ENCODE data around the gene PRKAG1.

The PRKAG1 gene

GRCh38 chr12:48954841-48955501 is 63.6 kb downstream of the PRKAG1 start:
- H3K9me3 Mint-ChIP-seq, result no peaks in the 10 kb centered on the region
- H3K4me3 Mint-ChIP-seq, result peak overlapping the region; percentile 92
- H3K27me3 Mint-ChIP-seq (ENCODE audit: low read depth), result peaks cover 7% of the 10 kb centered on the region
- DNase-seq (ENCODE audit: low spot score), result no peak
- H3K36me3 Mint-ChIP-seq (ENCODE audit: low read depth), result peaks cover 23% of the 10 kb centered on the region
- no peak overlapping the region for H3K27ac Mint-ChIP-seq
- H3K4me1 Mint-ChIP-seq (ENCODE audit: low read depth), result peaks cover 28% of the 10 kb centered on the region

- no peak for DNase-seq (ENCODE audit: low spot score)
- H3K27ac Mint-ChIP-seq, result no peak overlapping the region
- H3K9me3 Mint-ChIP-seq, result no peaks in the 10 kb centered on the region
- H3K4me1 Mint-ChIP-seq (ENCODE audit: low read depth), result peaks cover 28% of the 10 kb centered on the region
- H3K27me3 Mint-ChIP-seq (ENCODE audit: low read depth), result peaks cover 3% of the 10 kb centered on the region
- peaks cover 23% of the 10 kb centered on the region for H3K36me3 Mint-ChIP-seq (ENCODE audit: low read depth)
- H3K4me3 Mint-ChIP-seq, result no peak overlapping the region
Measured at GRCh38 chr12:48954061-48954460, 64.5 kb downstream of the PRKAG1 start.

DNA sequence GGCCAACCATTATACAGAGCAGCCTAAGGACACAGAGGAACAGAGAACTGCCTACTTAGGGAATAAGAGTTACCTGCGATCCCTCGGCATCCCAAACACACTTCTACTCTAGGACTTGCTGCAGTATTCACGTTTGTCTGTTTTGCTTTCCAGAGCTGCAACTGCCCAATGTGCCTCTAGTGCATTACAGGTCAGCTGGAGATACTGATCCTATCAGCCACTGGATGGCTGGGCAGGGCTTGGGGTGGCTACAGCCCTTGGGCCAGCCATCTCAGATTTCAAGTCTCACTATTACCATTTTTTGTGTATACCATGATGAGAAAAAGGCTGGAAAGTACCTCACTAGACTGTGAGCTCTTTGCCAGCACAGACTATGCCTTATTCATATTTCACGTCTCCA is 65.9 kb downstream of the PRKAG1 start:
- Mint-ChIP-seq H3K4me1 (ENCODE audit: low read depth) (peaks cover 28% of the 10 kb centered on the region), H3K36me3 (ENCODE audit: low read depth) (peaks cover 28% of the 10 kb centered on the region), H3K4me3 (no peak overlapping the region), H3K27me3 (ENCODE audit: low read depth) (no peaks in the 10 kb centered on the region), H3K27ac (no peak overlapping the region), H3K9me3 (no peaks in the 10 kb centered on the region)
- no peak for DNase-seq (ENCODE audit: low spot score)
